Panc1 (cell line): ENCODE results near the gene GDF11. TPM values are rescaled to one million over a fixed set of nuclear protein-coding genes. Genes with fewer than 3 reads are reported as not detected.

ENCODE experiments used
- ATAC-seq: fragments of 200-7000 bp; cut with Tn5 transposase; 2 replicates; pipeline ENCODE4 v1.9.1; 2020; ENCODE audit warnings: mild to moderate bottlenecking, moderate library complexity
- BruUV-seq: library from RNA; stranded (reverse); fragments of 400-500 nt; replicated peaks from 2 replicates; lab custom pipeline; 2021; lab: Mats Ljungman, UMichigan
- CTCF ChIA-PET: fragments of 300-600 bp; sonication (Branson Sonifier 250); formaldehyde crosslinking; loops from one replicate; lab custom pipeline; 2022; ENCODE audit warnings: antibody characterized with exemption; lab: Charles Lee
- POLR2A ChIA-PET: fragments of 300-600 bp; sonication (Branson Sonifier 250); formaldehyde crosslinking; loops from one replicate; lab custom pipeline; 2022; ENCODE audit warnings: antibody characterized with exemption; lab: Charles Lee
- DNase-seq: peaks from one replicate; pipeline ENCODE4 v3.0.0-alpha.2; 2010; ENCODE audit warnings: low read depth, low spot score
- H3K27ac ChIP-seq: 2 replicates; pipeline ENCODE4 v1.5.1; 2011; ENCODE audit warnings: mild to moderate bottlenecking, low read length, inconsistent platforms
- H3K27me3 ChIP-seq: fragments of 200-500 bp; sonication (Bioruptor generic); 2 replicates; pipeline ENCODE4 v1.6.0; 2014; ENCODE audit warnings: low read length, inconsistent platforms; ENCODE audit not compliant: control insufficient read depth, insufficient read depth
- H3K36me3 ChIP-seq: fragments of 200-500 bp; sonication (Bioruptor generic); 2 replicates; pipeline ENCODE4 v1.5.1; 2014; ENCODE audit warnings: inconsistent platforms, mild to moderate bottlenecking, low read length, moderate library complexity; ENCODE audit not compliant: control insufficient read depth, insufficient read depth
- H3K4me1 ChIP-seq: 2 replicates; pipeline ENCODE4 v1.5.1; 2011; ENCODE audit warnings: inconsistent platforms, mild to moderate bottlenecking, low read length, moderate library complexity; ENCODE audit not compliant: control insufficient read depth, insufficient read depth
- H3K4me3 ChIP-seq, 2 experiments: 2 replicates each; pipeline ENCODE4 v1.5.1; 2011 to 2012; ENCODE audit warnings: low read depth in 2 of 2, low read length in 2 of 2, mild to moderate bottlenecking in 2 of 2, inconsistent platforms in 1 of 2, moderate library complexity in 1 of 2
- H3K9me3 ChIP-seq: fragments of 200-500 bp; sonication (Bioruptor generic); 2 replicates; pipeline ENCODE4 v1.5.1; 2014; ENCODE audit warnings: low read depth, mild to moderate bottlenecking, inconsistent platforms, low read length, moderate library complexity; ENCODE audit not compliant: control insufficient read depth, insufficient read depth
- POLR2AphosphoS5 ChIP-seq: IDR thresholded peaks from 2 replicates; pipeline ENCODE4 v1.6.1; 2012; ENCODE audit warnings: mild to moderate bottlenecking, low read depth, low read length, moderate library complexity
- SIN3A ChIP-seq: IDR thresholded peaks from 2 replicates; pipeline ENCODE4 v1.6.1; 2012; ENCODE audit warnings: low read depth, mild to moderate bottlenecking, low read length, moderate library complexity, borderline replicate concordance; ENCODE audit not compliant: insufficient read depth
- TCF7L2 ChIP-seq: IDR thresholded peaks from 2 replicates; pipeline ENCODE4 v1.6.1; 2011; ENCODE audit warnings: mild to moderate bottlenecking, low read depth, low read length, inconsistent platforms
- in situ Hi-C: cut with HindIII; loops from 2 replicates; pipeline ENCODE4 v1.10.0; 2016; ENCODE audit warnings: low sequenced_read_pairs, low pct_unique_long_range_greater_than_20kb
- intact Hi-C: fragments of 100-400 bp; cut with micrococcal nuclease; formaldehyde crosslinking; loops from one replicate; pipeline ENCODE4 v1.10.0; 2022; ENCODE audit not compliant: unreplicated experiment
- total RNA-seq: library from RNA; stranded (reverse); gene quantifications from one replicate; pipeline ENCODE4 v1.2.1, GENCODE V29; 2021; ENCODE audit not compliant: unreplicated experiment
- TF ChIP-seq, protein P1 (sequence below): fragments of 450-650 bp; IDR thresholded peaks from 2 replicates; pipeline ENCODE4 v1.5.1; 2017; ENCODE audit warnings: mild to moderate bottlenecking
- TF ChIP-seq, protein P2 (sequence below), 2 experiments: IDR thresholded peaks; 2 replicates each; pipeline ENCODE4 v1.6.1; 2011 to 2012; ENCODE audit warnings: low read depth in 2 of 2, control low read depth in 1 of 2, low read length in 1 of 2, mild to moderate bottlenecking in 1 of 2, moderate library complexity in 1 of 2; ENCODE audit not compliant: insufficient read depth in 1 of 2

GDF11 gene
- total RNA-seq, 1 experiment from 2014 or later = 11.8 TPM

DNA sequence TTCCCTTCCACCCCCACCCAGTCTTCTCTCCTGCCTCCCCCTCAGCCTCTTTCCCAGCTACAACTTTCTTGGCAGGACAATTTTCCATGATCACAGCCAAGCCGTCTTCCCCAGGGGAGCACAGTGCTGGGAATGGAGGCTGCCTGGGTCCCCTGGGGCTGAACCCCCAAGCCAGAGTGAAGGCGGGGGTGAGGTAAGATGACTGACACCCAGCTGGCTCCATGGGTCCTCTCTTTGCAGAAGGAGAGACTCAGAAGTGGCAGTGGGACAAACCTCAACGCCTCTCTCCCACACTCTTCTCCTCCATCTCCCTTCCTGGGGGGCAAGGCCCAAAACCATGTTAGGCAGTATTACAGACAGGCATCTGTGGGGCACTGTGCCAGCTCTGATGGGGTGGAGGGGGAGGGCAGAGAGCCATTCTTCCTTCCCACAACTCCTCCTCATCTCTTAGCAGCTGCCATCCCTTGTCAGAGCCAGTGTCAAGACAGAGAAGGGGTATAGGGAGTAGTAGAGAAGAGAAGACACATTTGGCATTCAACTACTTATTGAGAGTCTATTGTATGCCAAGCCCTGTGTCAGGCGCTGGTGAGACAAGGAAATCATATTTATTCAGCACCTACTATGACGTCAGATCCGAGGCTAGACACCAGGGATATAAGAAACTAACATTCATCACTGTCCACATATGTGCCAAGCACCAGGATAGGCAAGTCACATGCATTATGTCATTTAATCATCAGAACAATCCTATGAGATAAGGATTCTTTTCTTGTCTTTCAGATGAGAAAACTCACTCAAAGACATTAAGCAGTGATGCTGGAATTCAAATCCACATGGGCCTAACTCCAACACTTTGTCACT is 38.8 kb upstream of the GDF11 start:
- POLR2A ChIA-PET = interaction anchor here (0.6 kb wide), 1 partner anchor 36 kb away, joined by 5 read pairs; no protein-coding TSS in a partner anchor
- Histone ChIP-seq H3K9me3 (no peaks in the 10 kb centered on the region), H3K4me1 (no peaks in the 10 kb centered on the region; the same call in 1 of the 2 replicates), H3K27ac (no peak overlapping the region), H3K4me3 (no peak overlapping the region), H3K27me3 (peaks cover 10% of the 10 kb centered on the region), H3K36me3 (no peaks in the 10 kb centered on the region)
- in situ Hi-C loops = no loop called here
- intact Hi-C loops = no loop called here
- TF ChIP-seq SIN3A (no peak), TCF7L2 (no peak), POLR2AphosphoS5 (no peak)
- TF ChIP-seq, protein P1, sequence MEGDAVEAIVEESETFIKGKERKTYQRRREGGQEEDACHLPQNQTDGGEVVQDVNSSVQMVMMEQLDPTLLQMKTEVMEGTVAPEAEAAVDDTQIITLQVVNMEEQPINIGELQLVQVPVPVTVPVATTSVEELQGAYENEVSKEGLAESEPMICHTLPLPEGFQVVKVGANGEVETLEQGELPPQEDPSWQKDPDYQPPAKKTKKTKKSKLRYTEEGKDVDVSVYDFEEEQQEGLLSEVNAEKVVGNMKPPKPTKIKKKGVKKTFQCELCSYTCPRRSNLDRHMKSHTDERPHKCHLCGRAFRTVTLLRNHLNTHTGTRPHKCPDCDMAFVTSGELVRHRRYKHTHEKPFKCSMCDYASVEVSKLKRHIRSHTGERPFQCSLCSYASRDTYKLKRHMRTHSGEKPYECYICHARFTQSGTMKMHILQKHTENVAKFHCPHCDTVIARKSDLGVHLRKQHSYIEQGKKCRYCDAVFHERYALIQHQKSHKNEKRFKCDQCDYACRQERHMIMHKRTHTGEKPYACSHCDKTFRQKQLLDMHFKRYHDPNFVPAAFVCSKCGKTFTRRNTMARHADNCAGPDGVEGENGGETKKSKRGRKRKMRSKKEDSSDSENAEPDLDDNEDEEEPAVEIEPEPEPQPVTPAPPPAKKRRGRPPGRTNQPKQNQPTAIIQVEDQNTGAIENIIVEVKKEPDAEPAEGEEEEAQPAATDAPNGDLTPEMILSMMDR = no peak
- TF ChIP-seq, protein P2, sequence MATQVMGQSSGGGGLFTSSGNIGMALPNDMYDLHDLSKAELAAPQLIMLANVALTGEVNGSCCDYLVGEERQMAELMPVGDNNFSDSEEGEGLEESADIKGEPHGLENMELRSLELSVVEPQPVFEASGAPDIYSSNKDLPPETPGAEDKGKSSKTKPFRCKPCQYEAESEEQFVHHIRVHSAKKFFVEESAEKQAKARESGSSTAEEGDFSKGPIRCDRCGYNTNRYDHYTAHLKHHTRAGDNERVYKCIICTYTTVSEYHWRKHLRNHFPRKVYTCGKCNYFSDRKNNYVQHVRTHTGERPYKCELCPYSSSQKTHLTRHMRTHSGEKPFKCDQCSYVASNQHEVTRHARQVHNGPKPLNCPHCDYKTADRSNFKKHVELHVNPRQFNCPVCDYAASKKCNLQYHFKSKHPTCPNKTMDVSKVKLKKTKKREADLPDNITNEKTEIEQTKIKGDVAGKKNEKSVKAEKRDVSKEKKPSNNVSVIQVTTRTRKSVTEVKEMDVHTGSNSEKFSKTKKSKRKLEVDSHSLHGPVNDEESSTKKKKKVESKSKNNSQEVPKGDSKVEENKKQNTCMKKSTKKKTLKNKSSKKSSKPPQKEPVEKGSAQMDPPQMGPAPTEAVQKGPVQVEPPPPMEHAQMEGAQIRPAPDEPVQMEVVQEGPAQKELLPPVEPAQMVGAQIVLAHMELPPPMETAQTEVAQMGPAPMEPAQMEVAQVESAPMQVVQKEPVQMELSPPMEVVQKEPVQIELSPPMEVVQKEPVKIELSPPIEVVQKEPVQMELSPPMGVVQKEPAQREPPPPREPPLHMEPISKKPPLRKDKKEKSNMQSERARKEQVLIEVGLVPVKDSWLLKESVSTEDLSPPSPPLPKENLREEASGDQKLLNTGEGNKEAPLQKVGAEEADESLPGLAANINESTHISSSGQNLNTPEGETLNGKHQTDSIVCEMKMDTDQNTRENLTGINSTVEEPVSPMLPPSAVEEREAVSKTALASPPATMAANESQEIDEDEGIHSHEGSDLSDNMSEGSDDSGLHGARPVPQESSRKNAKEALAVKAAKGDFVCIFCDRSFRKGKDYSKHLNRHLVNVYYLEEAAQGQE (IDR thresholded peaks at IDR 0.05; ENCODE audit: insufficient read depth in 1 of 2, low read depth in 2 of 2, low read length in 1 of 2) = no peak
- no peak for DNase-seq
- BruUV-seq = no TSS peak
- no peak for ATAC-seq
- CTCF ChIA-PET = interaction anchor here (0.7 kb wide), 1 partner anchor 17 kb away, joined by 3 read pairs; no protein-coding TSS in a partner anchor

DNA sequence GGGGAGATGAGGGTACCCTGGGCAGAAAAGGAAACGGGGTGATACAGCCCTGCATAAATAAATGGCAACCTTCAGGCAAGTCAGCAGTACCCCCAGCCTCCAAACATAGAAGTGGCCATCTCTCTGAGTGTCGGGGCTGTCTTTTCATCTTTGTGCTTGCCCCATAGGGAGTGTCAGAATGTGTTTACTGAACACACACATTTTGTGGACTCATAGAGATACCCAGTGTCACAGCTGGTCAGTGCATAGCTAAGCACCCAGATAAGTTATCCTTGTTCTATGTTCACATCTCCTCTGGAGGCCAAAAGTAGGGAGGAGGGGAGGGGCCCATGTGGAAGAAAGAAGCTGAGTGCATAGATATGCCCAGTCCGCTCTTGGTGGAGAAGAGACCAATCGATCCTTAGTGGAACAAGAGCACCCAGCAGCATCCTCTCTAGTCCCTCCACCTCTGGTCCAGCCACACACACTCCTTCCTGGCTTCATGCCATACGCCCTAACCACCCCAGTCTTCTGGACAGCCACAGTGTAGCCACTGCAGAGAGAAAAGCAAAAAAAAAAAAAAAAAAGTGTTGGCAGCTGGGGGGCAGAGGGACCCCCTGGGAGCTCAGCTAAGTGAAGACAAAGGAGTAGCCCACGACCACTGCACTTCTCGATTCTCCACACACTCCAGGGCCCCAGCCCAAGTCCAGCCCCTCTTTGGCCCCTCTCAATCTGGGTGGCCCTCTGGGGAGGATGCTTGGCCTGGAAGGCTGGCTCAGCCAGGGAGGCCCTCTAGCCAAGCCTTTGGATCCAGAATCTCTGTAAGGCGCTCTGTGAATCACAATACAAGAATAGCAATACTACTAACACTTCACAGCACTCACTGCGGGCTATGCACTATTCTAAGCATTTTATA is 37.9 kb upstream of the GDF11 start:
- intact Hi-C loops (no loop called here), in situ Hi-C loops (no loop called here)
- H3K27me3 ChIP-seq = peaks cover 13% of the 10 kb centered on the region
- BruUV-seq = no TSS peak
- DNase-seq (no peak), ATAC-seq (no peak)
- no peak for TF ChIP-seq TCF7L2
- no peak overlapping the region for H3K27ac ChIP-seq
- no peaks in the 10 kb centered on the region; the same call in 1 of the 2 replicates for H3K4me1 ChIP-seq
- H3K4me3 ChIP-seq = no peak overlapping the region
- no peaks in the 10 kb centered on the region for H3K36me3 ChIP-seq
- POLR2A ChIA-PET = no interaction called here
- CTCF ChIA-PET = interaction anchor here (0.5 kb wide), 1 partner anchor 249 kb away, joined by 5 read pairs; no protein-coding TSS in a partner anchor
- no peaks in the 10 kb centered on the region for H3K9me3 ChIP-seq
